Measurements from ENCODE around the gene AGAP5. TPM values are rescaled to one million over a fixed set of nuclear protein-coding genes. Genes with fewer than 3 reads are reported as not detected.

Gene AGAP5
- total and polyA plus RNA-seq, 2 of the 8 experiments (the other 6 are each of a cell fraction or from before 2014, with no cell fraction given), result 5.4 to 6.0 TPM

DNA sequence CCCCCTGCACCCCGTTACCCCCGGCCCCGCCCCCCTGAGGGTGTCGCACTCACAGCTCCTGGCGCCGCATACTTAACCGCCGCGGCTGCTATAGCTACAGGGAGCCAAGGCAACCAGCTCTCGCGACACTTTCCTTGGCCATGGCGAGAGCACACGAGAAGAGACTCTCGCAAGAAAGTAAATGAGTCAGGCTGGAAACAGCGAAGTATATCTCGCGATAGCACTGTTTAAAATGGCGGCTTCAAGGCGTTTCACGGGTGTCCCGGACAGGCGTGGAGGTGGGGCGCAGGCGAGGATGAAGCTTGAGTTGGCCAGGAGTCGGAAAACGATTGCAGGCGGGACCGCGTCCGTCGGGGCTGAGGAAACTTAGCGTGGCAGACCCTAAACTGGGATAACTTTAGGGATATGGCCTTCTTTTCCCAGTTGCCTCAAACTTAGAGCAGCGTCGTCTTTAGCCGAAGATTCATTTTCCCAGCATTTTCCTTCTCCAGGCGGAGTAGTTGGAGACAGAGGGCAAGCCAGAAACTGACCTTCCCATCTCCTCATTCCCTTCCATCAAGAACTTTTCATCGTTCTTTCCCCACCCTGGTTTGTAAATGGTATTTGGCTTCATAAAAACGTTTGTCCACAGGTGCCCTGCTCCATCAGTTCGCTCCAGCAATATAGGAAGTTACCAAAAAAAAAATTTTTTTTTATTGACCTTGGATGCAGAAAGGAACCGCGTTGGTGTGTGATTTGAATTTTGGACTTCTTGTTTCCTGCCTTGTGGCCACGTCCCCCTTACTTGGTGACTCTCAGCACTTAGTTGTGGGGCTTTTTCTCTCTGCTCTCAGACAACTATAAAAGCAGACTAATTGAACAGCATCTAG, 71.8 kb downstream of the AGAP5 start (continued):
- TF ChIP-seq BACH1 (IDR thresholded peaks at IDR 0.05; ENCODE audit: low read length) (peak; percentile 97), BRCA1 (IDR thresholded peaks at IDR 0.05; ENCODE audit: low read depth, low read length) (peak; percentile 93), RBBP5 (IDR thresholded peaks at IDR 0.05; ENCODE audit: borderline replicate concordance, low read depth, low read length) (no peak), HDAC2 (IDR thresholded peaks at IDR 0.05; ENCODE audit: borderline replicate concordance in 1 of 2, low read depth in 2 of 2, low read length in 2 of 2) (peak; percentile 92 to 98; a peak in 3 of 4 replicates), CREB1 (IDR thresholded peaks at IDR 0.05) (peak; percentile 12; the same call in 1 of the 2 replicates), POLR2AphosphoS5 (IDR thresholded peaks at IDR 0.05; ENCODE audit: low read depth, low read length) (peak; percentile 87), YY1 (IDR thresholded peaks at IDR 0.05; ENCODE audit: low read depth, low read length) (peak; percentile 96), KDM5A (IDR thresholded peaks at IDR 0.05; ENCODE audit: low read length) (peak; percentile 95), ASH2L (IDR thresholded peaks at IDR 0.05; ENCODE audit: low read length) (peak; percentile 57), TAF1 (IDR thresholded peaks at IDR 0.05; ENCODE audit: low read depth, low read length) (peak; percentile 90), MAFK (IDR thresholded peaks at IDR 0.05; ENCODE audit: low read depth, low read length) (no peak), TBP (IDR thresholded peaks at IDR 0.05; ENCODE audit: low read depth, low read length) (peak; percentile 77; the same call in 1 of the 2 replicates)
- TF ChIP-seq, protein P1, sequence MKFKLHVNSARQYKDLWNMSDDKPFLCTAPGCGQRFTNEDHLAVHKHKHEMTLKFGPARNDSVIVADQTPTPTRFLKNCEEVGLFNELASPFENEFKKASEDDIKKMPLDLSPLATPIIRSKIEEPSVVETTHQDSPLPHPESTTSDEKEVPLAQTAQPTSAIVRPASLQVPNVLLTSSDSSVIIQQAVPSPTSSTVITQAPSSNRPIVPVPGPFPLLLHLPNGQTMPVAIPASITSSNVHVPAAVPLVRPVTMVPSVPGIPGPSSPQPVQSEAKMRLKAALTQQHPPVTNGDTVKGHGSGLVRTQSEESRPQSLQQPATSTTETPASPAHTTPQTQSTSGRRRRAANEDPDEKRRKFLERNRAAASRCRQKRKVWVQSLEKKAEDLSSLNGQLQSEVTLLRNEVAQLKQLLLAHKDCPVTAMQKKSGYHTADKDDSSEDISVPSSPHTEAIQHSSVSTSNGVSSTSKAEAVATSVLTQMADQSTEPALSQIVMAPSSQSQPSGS (IDR thresholded peaks at IDR 0.05; ENCODE audit: low read length), result peak; percentile 88; the same call in 1 of the 2 replicates
- TF ChIP-seq, protein P2, sequence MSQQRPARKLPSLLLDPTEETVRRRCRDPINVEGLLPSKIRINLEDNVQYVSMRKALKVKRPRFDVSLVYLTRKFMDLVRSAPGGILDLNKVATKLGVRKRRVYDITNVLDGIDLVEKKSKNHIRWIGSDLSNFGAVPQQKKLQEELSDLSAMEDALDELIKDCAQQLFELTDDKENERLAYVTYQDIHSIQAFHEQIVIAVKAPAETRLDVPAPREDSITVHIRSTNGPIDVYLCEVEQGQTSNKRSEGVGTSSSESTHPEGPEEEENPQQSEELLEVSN (IDR thresholded peaks at IDR 0.05), result 0 out of 2 replicates have a peak, but pooled peaks have one; percentile 41
